ENCODE results near the gene HIP1.
"Not testable (repeated sequence)": the region's sequence is repeated elsewhere in the genome, so short reads cannot be mapped to it uniquely, and the experiment has no call there.

The HIP1 gene

DNA sequence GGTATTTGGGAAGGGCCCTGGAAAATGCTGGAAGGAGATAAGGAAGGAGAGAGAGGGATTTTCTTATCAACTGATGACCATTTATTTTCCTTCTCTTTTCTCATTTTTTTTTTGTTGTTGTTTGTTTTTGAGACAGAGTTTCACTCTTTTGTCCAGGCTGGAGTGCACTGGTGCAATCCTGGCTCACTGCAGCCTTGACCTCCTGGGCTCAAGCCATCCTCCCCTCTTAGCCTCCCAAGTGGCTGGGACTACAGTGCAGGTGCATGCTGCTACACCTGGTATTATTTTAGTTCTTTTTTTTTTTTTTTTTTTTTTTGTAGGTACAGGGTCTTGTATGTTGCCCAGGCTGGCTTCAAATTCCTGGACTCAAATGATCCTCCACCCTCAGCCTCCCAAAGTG, 52.2 kb downstream of the HIP1 start:
- no peak for DNase-seq (ENCODE audit: low read depth)

DNA sequence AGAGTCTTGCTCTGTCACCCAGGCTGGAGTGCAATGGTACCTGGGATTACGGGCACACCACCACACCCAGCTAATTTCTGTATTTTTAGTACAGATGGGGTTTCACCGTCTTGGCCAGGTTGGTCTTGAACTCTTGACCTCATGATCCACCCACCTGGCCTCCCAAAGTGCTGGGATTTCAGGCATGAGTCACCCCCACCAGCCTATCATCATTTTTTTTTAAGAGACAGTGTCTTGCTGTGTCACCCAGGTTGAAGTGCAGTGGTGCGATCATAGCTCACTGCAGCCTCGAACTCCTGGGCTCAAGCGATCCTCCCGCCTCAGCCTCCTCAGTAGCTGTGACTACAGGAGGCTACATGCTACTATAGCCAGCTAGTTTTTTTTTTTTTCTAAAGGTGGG, 56.7 kb downstream of the HIP1 start:
- not testable (repeated sequence) for DNase-seq (ENCODE audit: low read depth)

DNA sequence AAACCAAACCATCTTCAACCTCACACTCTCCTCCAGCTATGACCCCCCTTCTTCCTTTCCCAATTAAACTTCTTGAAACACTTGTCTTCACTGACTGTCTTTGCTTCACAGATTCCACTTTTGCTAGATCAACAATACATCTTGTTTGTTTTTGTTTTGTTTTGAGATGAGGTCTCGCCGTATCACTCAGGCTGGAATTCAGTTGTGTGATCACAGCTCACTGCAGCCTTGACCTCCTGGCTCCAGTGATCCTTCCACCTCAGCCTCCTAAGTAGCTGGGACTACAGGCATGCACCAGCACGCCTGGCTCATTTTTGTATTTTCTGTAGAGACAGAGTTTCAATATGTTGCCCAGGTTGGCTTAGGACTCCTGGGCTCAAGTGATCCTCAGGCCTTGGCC, 59.7 kb downstream of the HIP1 start:
- DNase-seq (ENCODE audit: low read depth) = no peak

DNA sequence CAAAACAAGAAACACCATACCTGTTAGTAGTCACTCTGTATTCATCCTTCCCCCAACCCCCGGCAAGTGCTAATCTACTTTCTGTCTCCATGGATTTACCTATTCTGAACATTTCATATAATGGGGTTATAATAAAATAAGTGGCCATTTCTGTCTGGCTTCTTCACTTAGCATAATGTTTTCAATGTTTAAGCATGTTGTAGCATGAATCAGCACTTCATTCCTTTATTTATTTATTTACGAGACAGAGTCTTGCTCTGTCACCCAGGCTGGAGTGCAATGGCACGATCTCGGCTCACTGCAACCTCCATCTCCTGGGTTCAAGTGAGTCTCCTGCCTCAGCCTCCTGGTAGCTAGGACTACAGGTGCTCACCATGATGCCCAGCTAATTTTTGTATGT, 69.2 kb downstream of the HIP1 start:
- DNase-seq (ENCODE audit: low read depth) = no peak

DNA sequence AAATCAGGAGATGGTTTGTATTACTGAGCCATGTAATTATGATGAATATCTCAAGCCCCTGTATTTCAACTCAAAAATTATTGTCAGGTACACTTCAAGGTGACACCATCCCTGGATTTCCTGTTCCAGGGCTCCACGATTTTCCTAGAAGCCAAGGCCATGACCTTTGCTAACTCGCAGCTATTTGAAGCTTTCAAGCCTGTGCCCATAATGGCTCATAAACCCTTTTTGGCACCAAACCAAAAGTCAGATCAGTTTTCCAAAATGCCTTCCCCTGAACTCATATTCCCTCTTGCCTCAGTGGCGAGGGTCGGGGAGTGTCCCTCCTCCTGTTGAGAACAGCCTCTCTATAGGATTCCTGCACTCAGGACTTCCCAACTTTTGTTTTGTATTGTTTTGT, 70.8 kb downstream of the HIP1 start:
- no peak for DNase-seq (ENCODE audit: low read depth)

DNA sequence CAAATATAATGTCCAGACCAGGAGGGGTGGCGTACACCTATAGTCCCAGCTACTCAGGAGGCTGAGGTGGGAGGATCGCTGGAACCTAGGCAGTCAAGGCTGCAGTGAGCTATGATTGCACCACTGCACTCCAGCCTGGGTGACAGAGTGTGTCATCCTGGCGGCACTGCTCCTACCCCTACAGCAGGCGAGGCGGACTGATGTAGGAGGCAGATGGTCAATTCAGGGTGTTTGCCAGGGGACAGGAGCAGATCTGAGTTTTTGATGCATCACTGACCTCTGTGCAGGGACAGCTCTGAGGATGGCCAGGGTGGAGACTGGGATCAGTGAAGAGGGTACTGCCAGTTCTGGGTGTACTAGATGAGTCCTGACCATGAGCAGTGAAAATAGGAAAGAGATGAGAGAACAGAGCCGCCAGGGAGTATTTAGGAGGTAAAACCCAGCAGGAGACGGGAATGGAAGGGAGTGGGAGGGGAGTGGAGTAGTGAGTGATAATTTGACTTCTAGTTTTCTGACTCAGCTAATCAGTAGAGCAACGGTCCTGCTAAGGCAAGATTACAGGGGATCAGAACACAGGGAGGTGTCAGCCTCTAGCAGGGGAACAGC, 75.3 kb downstream of the HIP1 start:
- DNase-seq (ENCODE audit: low read depth) = no peak

DNA sequence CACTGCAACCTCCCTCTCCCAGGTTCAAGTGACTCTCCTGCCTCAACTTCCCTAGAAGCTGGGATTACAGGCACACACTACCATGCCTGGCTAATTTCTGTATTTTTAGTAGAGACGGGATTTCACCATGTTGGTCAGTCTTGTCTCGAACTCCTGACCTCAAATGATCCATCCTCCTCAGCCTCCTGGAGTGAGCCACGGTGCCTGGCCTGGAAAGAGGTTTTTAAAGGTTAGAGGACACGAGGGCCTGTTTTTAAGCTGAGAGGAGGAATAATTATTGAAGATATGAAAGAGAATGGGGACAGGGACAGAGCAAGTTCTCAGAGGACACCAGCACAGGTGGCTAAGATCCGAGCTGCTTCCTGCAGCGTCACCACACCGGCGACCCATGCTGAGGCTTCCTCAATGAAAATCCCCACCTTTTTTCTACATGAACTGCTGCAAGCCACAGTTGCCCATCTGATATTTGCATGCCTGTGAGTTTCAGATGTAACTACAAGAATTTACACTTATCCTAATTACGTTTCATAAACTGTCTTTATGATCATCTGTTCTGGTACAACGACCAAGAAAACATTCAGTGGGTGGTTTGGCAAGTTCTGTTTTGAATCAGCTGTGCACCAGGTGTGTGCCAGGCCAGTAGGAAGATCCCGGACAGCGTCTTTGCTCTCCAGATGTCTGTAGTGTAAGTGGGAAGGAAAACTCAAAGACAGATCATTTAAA, 76.0 kb downstream of the HIP1 start:
- no peak for DNase-seq (ENCODE audit: low read depth)

DNA sequence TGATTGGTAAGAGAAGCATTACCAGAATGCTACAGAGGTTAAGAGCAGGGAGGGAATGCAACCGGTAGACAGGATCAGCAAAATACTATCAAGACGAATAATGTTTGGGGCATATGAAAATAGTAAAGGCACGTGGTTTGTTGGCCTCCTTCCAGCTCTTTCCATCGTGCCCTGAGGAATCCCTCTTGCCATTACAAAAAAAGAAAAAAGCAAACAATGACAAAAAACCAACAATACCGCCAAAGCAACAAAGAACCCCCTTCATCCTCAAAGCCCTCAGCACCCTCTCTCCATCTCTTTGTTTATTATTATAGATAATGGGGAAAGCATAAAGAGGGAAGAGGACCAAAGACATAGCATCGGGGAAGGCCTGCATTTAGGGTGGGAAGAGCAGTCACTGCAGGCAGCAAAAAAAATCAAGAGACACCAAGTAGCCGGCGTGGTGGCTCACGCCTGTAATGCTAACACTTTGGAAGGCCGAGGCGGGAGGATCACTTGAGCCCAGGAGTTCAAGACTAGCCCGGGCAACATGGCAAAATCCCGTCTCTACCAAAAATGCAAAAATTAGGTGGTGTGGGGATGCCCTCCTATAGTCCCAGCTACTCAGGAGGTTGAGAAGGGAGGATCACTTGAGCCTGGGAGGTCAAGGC, 78.0 kb downstream of the HIP1 start:
- DNase-seq (ENCODE audit: low read depth) = no peak

DNA sequence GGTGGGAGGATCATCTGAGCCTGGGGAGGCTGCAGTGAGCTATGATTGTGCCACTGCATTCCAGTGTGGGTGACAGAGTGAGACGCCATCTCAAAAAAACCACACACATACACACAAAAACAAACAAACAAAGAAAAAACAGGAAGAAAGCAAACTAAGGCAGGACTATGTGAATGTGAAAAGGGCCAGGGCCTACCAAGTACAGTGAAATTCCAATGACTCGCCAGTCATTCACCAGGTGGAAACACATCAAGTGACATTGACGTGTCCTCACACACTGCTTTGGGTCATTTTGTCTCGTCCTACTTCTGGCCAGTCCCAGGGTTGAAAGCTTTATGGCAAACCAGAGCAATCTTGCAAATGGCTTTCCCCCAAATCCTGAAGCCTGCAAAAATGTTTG, 79.9 kb downstream of the HIP1 start:
- DNase-seq (ENCODE audit: low read depth) = no peak

DNA sequence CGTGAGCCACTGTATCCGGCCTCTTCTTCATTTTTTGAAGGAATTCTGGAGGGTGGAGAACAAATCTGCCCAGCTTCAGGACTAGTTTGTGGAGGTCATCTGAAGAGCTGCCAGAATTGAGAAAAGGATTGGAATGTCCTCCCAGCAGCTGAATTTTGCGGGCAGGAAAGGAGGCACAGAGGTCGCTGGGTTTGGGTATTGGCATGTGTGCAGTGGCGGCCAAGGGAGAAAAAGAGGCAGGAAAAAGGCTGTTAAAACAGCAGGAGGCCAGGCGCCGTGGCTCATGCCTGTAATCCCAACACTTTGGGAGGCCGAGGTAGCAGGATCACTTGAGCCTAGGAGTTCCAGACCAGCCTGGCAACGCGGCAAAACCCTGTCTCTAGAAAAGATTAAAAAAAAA, 80.4 kb downstream of the HIP1 start:
- DNase-seq (ENCODE audit: low read depth) = no peak

DNA sequence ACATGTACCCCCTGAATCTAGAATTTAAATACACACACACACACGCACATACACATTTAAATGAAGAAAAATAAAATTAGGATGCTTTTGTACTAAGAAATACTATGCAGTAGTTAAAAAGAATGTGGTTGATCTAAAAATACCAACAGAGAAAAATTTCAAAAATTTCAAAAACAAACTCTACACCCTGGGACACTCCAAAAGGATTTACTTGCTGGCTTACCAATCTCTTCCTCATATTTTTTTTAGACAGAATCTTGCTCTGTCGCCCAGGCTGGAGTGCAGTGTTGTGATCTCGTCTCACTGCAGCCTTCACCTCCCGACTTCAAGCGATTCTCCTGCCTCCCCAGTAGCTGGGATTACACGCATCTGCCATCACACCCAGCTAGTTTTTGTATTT, 80.9 kb downstream of the HIP1 start:
- no peak for DNase-seq (ENCODE audit: low read depth)

DNA sequence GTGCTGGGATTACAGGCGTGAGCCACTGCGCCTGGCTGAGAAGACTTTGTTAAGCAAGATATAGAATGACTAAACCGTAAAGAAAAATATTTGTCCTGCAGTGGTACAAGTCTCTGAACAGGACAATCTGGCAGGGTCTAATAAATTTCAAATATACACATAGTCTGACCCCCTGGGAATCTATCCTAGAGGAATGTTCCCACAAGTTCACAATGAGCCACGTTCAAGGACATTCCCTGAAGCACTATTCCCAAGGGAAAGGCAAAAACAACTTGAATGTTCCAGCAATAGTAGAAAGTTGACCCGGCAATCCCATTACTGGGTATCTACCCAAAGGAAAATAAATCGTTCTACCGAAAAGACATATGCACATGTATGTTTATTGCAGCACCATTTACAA, 82.0 kb downstream of the HIP1 start:
- DNase-seq (ENCODE audit: low read depth) = no peak

DNA sequence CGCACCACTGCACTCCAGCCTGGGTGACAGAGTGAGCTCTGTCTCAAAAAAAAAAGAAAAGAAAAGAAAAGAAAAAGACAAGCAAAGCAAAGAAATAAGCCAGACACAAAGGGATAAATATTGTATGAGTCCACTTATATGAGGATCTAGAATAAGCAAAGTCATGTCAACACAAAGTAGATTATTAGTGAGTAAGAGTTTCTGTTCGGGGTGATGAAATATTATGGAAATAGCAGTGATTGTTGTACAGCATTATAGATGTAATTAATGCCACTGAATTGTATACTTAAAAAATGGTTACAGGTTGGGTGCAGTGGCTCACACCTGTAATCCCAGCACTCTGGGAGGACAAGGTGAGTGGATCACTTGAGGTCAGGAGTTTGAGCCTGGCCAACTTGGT, 83.2 kb downstream of the HIP1 start:
- DNase-seq (ENCODE audit: low read depth) = no peak

DNA sequence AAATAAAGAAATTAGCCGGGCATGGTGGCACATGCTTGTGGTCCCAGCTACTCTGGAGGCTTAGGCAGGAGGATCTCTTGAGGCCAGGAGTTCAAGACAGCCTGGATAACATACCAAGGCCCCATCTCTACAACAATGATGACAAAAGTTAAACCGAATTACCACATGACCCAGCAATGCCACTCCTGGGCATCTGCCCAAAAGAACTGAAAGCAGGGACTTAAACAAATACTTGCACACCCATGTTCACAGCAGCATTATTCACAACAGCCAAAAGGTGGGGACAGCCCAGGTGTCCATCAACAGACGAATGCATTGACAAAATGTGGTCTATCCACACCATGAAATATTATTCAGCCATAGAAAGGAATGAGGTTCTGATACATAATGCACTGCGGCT, 83.9 kb downstream of the HIP1 start:
- DNase-seq (ENCODE audit: low read depth) = no peak

DNA sequence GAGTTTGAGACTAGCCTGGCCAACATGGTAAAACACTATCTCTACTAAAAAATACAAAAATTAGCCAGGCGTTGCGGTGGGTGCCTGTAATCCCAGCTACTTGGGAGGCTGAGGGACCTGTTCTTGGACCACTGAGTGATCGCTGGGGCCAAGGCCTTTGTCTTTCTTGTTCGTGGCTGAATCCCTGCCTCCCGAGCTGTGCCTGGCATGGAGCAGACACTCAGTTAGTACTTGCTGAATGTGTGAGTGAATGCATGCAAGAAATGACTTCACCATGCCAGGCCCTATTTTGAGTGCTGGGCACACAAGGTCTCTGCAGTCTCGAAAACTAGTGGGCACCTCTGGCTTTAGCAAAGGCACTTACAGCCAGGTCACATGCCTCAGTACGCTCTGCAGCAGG, 85.1 kb downstream of the HIP1 start:
- no peak for DNase-seq (ENCODE audit: low read depth)

DNA sequence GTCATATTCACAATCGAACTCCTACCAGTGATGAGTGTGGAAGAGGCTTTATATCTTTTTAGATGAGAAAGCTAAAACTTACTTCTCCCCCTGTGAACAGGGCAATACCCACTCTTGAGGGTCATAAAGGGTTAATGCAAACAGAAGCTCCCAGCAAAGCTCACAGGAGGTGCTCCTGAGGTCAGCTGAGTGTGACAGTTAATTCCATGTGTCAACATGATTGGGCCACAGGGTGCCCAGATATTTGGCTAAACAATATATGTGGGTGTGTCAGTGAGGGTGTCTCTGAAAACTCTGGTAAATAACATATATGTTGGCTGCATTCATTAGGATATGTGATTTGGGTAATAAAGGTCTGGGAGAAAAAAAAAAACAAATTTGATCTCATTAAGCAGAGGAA, 86.0 kb downstream of the HIP1 start:
- no peak for DNase-seq (ENCODE audit: low read depth)

DNA sequence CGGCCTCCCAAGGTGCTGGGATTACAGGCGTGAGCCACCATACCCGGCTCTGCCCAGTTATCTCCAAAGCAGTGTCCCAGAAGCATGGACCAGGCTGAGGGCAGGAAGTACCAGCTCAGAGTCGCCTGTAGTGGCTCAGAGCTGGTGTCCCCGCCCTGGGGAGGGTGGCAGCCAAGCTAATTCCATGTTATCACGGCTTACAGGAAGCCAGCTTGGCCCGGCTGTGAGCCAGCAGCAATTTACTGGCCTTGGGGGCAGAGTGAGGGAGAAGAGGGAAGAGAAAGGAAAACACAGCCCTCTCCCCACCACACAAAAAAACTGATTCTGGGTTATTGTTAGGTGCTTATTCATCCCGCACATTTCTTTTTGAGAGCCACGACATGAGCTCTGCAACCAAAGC, 88.1 kb downstream of the HIP1 start:
- no peak for DNase-seq (ENCODE audit: low read depth)

DNA sequence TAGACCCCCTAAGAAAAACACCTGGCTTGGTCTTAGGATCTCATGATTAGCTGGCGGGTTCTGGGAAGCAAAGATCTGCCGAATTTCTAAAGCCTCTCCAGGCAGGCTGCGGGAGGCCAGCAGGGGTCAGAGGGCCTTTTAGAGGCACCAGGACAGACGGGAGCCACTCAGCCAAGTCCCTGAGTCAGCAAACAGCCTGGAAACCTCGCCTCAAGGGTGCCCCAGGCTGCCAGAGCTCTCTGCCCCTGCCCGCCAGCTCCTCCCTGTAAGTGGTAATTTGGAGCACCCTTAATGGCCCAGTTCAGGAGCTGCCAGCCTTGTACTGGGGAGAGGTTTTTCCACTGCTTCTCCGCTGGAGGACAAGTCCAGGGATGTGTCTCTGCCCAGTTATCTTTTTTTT, 88.7 kb downstream of the HIP1 start:
- DNase-seq (ENCODE audit: low read depth) = no peak

DNA sequence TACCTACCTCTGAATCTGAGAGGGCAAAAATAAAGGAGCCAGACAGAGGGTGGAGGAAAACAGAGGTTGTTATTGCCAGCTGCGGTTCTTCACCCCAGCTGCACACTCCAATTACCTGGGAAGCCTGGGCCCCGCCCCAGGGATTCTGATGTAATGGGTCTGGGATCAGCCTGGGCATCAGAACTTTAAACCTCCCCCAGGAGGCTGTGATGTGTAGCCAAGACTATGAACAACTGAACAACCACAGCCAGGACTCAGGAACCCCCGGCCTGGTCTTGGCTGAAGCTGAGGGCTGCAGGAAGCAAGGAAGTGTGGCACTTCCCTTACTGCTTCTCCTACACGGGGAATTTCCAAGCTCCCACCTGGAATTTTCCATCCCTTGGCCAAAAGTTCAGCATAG, 89.3 kb downstream of the HIP1 start:
- no peak for DNase-seq (ENCODE audit: low read depth)

DNA sequence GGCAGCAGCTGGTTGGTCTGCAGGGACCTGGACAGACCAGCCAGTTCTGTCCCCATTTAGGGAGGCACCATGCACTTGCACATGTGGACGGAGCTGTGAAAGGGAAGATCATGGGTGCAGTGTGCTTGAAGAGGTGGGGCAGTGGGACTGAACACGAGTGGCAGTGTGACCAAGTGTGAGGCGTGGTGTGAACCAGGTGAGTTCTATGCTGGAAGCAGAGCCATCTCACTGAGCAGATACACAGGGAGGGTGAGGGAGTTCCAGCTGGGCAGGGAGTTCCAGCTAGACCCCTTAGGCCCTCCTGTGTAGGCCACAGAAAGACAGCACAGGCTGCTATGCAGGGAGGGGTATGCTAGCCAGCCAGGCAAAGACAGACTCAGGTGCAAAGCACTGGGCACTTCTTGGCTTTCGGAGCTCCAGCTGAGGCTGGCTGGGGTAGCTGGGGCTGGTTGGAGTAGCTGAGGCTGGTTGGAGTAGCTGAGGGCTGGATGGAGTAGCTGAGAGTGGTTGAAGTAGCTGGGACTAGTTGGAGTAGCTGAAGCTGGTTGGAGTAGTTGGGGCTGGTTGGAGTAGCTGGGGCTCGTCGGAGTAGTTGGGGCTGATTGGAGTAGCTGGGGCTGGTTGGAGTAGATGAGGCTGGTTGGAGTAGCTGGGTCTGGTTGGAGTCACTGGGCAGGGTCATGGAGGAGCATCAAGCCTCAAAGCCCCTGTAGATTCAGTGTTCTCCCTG, 90.9 kb downstream of the HIP1 start:
- DNase-seq (ENCODE audit: low read depth) = no peak

DNA sequence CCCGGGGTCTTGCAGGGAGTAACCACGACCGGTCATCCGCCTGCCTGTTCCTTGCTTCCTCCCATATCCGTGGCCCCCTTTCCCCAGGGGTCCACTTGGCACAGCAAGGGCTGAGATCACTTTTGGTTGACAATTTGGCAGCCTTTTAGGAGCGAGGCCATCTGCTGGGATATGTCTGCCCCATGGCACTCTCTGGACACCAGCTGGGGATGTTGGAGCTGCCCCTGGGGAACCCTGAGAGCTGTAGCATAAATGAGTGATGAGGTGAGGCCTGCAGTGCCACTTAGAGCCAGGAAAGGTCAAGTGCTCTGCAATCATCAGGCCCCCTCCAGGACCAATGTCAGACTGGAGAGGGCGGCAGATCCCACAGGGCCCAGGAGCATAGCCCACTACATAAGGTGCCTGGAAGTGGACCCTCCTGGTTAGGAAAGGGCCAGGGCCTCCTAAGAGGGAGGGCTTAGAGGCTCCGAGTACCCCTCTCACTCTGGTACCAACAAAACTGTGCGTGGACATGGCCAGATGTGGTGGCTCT, 92.1 kb downstream of the HIP1 start:
- no peak for DNase-seq (ENCODE audit: low read depth)

DNA sequence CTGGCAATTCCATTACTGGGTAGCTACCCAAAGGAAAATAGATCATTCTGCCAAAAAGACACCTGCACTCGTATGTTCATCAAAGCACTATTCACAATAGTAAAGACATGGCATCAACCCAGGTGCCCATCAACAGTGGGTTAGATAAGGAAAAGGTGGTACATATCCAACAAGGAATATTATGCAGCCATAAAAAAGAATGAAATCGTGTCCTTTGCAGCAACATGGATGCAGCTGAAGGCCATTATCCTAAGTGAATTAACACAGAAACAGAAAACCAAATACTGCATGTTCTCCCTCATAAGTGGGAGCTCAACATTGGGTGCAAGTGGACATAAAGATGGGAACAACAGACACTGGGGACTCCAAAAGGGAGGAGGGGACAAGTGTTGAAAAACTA, 93.2 kb downstream of the HIP1 start:
- no peak for DNase-seq (ENCODE audit: low read depth)

DNA sequence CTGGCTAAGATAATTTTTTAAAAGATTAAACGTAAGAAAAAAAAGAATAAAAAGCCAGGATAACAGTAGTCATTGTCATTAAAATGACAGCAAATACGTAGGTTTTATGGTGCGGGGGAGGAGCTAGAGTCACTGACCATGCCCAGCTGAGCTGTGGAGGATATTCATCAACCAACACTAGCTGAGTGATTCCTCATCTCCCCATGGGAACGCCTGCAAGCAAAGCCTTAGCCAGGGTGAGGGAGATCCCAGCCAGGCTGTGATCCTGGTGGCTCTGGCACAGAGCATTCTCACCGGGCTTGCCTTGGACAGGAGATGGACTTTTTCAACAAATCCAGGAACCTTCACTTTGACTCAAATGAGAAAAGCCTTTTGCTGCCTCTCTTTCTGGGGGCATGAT, 94.2 kb downstream of the HIP1 start:
- DNase-seq (ENCODE audit: low read depth) = no peak
